ENCODE measurements around the gene ST3GAL5. TPM values are rescaled to one million over a fixed set of nuclear protein-coding genes. Genes with fewer than 3 reads are reported as not detected.

ST3GAL5 gene
- total RNA-seq, 1 donor = 17.4 TPM

DNA sequence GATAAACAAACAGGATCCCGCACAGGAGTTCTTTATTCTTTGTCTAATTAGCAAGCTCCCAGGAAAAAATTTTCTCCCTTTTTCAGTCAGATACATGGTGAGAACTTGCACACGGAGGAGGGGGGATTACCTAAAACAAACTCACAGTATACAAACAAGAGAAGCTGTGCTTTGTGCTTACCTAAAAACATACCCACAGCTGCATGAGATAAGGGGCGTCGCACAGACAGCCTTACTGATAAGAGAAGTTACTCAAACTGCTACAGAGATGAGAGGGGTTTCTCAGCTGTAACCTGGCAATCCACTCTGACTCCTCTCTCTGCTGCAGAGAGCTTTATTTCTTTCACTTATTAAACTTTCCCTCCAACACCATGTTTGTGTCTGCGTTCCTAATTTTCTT is 32.9 kb upstream of the ST3GAL5 start:
- DNase-seq (ENCODE audit: insufficient read length, low spot score, missing footprints) = no peak
- TF ChIP-seq, protein P1, sequence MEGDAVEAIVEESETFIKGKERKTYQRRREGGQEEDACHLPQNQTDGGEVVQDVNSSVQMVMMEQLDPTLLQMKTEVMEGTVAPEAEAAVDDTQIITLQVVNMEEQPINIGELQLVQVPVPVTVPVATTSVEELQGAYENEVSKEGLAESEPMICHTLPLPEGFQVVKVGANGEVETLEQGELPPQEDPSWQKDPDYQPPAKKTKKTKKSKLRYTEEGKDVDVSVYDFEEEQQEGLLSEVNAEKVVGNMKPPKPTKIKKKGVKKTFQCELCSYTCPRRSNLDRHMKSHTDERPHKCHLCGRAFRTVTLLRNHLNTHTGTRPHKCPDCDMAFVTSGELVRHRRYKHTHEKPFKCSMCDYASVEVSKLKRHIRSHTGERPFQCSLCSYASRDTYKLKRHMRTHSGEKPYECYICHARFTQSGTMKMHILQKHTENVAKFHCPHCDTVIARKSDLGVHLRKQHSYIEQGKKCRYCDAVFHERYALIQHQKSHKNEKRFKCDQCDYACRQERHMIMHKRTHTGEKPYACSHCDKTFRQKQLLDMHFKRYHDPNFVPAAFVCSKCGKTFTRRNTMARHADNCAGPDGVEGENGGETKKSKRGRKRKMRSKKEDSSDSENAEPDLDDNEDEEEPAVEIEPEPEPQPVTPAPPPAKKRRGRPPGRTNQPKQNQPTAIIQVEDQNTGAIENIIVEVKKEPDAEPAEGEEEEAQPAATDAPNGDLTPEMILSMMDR (IDR thresholded peaks at IDR 0.05; ENCODE audit: extremely low read depth, low read depth, low read length) = no peak
- no peak overlapping the region for H3K4me2 ChIP-seq (ENCODE audit: insufficient read depth, low read length)
- no peak overlapping the region for H3K27ac ChIP-seq (ENCODE audit: low read depth, low read length)
- H3K27me3 ChIP-seq (ENCODE audit: insufficient read depth, low read length) = no peaks in the 10 kb centered on the region
- H4K20me1 ChIP-seq (ENCODE audit: insufficient read depth, low read length) = no peaks in the 10 kb centered on the region
- H2AFZ ChIP-seq (ENCODE audit: low read length) = no peak overlapping the region
- H3K79me2 ChIP-seq (ENCODE audit: insufficient read depth, low read length) = no peaks in the 10 kb centered on the region
- no peaks in the 10 kb centered on the region for H3K9me3 ChIP-seq (ENCODE audit: low read depth, low read length)
- no peaks in the 10 kb centered on the region for H3K36me3 ChIP-seq (ENCODE audit: insufficient read depth, low read length)
- H3K4me3 ChIP-seq (ENCODE audit: insufficient read depth, low read length) = no peak overlapping the region
- peaks cover 7% of the 10 kb centered on the region for H3K4me1 ChIP-seq (ENCODE audit: insufficient read depth, low read length)

DNA sequence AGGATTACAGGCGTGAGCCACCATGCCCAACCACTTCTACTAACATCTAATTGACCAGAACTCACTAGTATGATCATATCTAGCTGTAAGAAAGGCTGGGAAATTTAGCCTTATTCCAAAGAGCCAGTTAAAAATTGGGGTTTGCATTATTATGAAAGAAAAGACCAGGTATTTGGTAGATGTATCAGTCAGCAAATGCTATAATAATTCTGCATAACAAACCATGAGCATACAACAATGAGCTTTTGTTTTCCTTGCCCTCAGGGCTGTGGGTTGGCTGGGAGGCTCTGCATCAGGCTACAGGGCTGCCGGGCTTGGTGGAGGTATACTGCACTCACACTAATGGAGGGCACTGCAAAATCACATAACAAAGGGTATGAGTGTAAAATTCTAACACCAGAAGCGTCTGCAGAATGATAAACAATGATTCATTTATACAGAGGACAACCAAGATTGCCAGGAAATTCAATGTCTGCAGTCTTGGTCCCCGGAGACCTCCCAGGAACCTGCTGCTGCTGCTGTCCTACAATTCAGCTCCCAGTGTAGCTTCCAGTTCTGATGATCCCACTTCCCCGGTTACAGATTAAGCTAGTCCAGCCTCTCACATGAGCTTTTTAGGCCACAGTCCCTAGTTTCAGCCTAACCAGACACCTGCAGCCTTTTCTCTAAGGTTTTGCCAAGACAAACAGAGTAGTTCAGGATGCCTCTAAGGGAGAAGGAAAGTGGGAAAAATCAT is 32.2 kb upstream of the ST3GAL5 start:
- no peak overlapping the region for H3K4me3 ChIP-seq (ENCODE audit: insufficient read depth, low read length)
- H3K36me3 ChIP-seq (ENCODE audit: insufficient read depth, low read length) = no peaks in the 10 kb centered on the region
- H3K79me2 ChIP-seq (ENCODE audit: insufficient read depth, low read length) = no peaks in the 10 kb centered on the region
- no peaks in the 10 kb centered on the region for H3K27me3 ChIP-seq (ENCODE audit: insufficient read depth, low read length)
- H3K27ac ChIP-seq (ENCODE audit: low read depth, low read length) = no peak overlapping the region
- TF ChIP-seq, protein P1 (IDR thresholded peaks at IDR 0.05; ENCODE audit: extremely low read depth, low read depth, low read length) = no peak
- no peaks in the 10 kb centered on the region for H4K20me1 ChIP-seq (ENCODE audit: insufficient read depth, low read length)
- no peak overlapping the region for H3K4me2 ChIP-seq (ENCODE audit: insufficient read depth, low read length)
- no peak overlapping the region for H2AFZ ChIP-seq (ENCODE audit: low read length)
- peak; percentile 78 for DNase-seq (ENCODE audit: insufficient read length, low spot score, missing footprints)
- H3K9me3 ChIP-seq (ENCODE audit: low read depth, low read length) = no peaks in the 10 kb centered on the region
- H3K4me1 ChIP-seq (ENCODE audit: insufficient read depth, low read length) = peaks cover 7% of the 10 kb centered on the region

DNA sequence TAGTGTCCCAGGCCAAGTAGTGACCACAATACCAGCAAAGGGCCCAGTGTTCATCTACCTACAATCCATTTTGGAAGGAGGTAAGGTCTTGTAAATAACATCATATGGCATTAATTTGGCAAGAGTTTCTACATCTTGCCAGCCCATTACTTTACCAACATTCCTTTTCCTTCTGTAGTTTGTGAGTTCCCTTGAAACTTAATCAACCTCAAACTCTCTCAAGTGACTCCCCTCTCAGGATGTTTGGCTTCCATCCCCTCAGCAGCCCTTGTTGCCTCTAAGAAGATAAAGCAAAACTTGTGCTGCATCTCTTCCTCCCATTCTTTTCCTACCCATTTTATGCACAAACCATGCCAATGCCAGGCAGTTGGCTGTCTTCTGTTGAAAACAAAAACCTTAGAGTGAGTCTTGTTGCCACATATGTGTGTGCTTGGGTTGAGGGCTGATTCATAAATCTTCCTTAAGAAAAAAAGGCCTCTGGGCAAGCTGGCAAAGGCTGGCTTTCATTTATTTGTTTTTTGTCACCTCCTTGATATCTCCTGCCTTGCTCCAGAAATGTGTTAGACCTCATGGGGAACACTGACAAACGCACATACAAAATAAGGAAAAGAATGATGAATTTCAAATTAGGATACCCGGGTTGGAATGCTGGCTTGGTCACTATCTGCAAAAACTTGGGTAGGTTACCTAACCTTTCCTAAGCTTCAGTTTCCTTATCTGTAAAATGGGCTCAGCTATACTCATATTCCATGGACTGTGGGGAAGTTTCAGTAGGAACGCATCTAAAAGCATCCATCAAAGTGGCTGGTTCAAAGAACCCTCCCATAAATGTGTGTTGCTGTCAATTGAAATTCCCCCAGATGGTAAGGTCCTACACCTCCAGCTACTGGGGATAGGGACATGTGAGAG is 29.4 kb upstream of the ST3GAL5 start:
- Histone ChIP-seq H3K27ac (ENCODE audit: low read depth, low read length) (no peak overlapping the region), H3K4me2 (ENCODE audit: insufficient read depth, low read length) (no peak overlapping the region), H3K36me3 (ENCODE audit: insufficient read depth, low read length) (no peaks in the 10 kb centered on the region), H3K4me3 (ENCODE audit: insufficient read depth, low read length) (no peak overlapping the region), H2AFZ (ENCODE audit: low read length) (no peak overlapping the region), H3K79me2 (ENCODE audit: insufficient read depth, low read length) (no peaks in the 10 kb centered on the region), H3K4me1 (ENCODE audit: insufficient read depth, low read length) (peaks cover 8% of the 10 kb centered on the region), H3K9me3 (ENCODE audit: low read depth, low read length) (no peaks in the 10 kb centered on the region), H3K27me3 (ENCODE audit: insufficient read depth, low read length) (no peaks in the 10 kb centered on the region), H4K20me1 (ENCODE audit: insufficient read depth, low read length) (no peaks in the 10 kb centered on the region)
- TF ChIP-seq, protein P1 (IDR thresholded peaks at IDR 0.05; ENCODE audit: extremely low read depth, low read depth, low read length) = no peak
- no peak for DNase-seq (ENCODE audit: insufficient read length, low spot score, missing footprints)
